Measurements from ENCODE around the gene UBE2O. TPM values are rescaled to one million over a fixed set of nuclear protein-coding genes. Genes with fewer than 3 reads are reported as not detected.

The UBE2O gene
- total RNA-seq, 1 donor from 2014 or later, result 19.3 TPM

GRCh38 chr17:76499267-76499667, 46.3 kb upstream of the UBE2O start:
- H3K27ac ChIP-seq, result peak overlapping the region; percentile 91
- peak overlapping the region; percentile 82 for H3K4me3 ChIP-seq
- no peaks in the 10 kb centered on the region for H3K9me3 ChIP-seq
- no peaks in the 10 kb centered on the region for H3K27me3 ChIP-seq
- DNase-seq (no peak), ATAC-seq (no peak)
- intact Hi-C loops (cut with DNase I), result no loop called here
- H3K36me3 ChIP-seq, result no peaks in the 10 kb centered on the region
- H3K4me1 ChIP-seq, result peaks cover 38% of the 10 kb centered on the region
- no peak for TF ChIP-seq CTCF (IDR thresholded peaks at IDR 0.05)

GRCh38 chr17:76498876-76499251, 45.9 kb upstream of the UBE2O start:
- no peaks in the 10 kb centered on the region for H3K36me3 ChIP-seq
- no peak for DNase-seq
- intact Hi-C loops (cut with DNase I), result no loop called here
- no peak for TF ChIP-seq CTCF (IDR thresholded peaks at IDR 0.05)
- H3K27me3 ChIP-seq, result no peaks in the 10 kb centered on the region
- H3K4me1 ChIP-seq, result peaks cover 43% of the 10 kb centered on the region
- H3K27ac ChIP-seq, result peak overlapping the region; percentile 91
- peak overlapping the region; percentile 82 for H3K4me3 ChIP-seq
- H3K9me3 ChIP-seq, result no peaks in the 10 kb centered on the region
- no peak for ATAC-seq

GRCh38 chr17:76497979-76498875, 45.3 kb upstream of the UBE2O start:
- Histone ChIP-seq H3K27me3 (no peaks in the 10 kb centered on the region), H3K9me3 (no peaks in the 10 kb centered on the region), H3K36me3 (no peaks in the 10 kb centered on the region), H3K4me1 (peaks cover 49% of the 10 kb centered on the region), H3K4me3 (peak overlapping the region; percentile 23), H3K27ac (peak overlapping the region; percentile 85)
- ATAC-seq (peak; percentile 50), DNase-seq (peak; percentile 86)
- intact Hi-C loops (cut with DNase I), result no loop called here
- TF ChIP-seq CTCF (IDR thresholded peaks at IDR 0.05), result no peak

GRCh38 chr17:76497699-76497978, 44.7 kb upstream of the UBE2O start:
- no peaks in the 10 kb centered on the region for H3K36me3 ChIP-seq
- DNase-seq (no peak), ATAC-seq (no peak)
- no peak for TF ChIP-seq CTCF (IDR thresholded peaks at IDR 0.05)
- H3K9me3 ChIP-seq, result no peaks in the 10 kb centered on the region
- peak overlapping the region; percentile 85 for H3K27ac ChIP-seq
- intact Hi-C loops (cut with DNase I), result no loop called here
- H3K27me3 ChIP-seq, result no peaks in the 10 kb centered on the region
- peaks cover 55% of the 10 kb centered on the region for H3K4me1 ChIP-seq
- H3K4me3 ChIP-seq, result peak overlapping the region; percentile 23

GRCh38 chr17:76496464-76496863, 43.5 kb upstream of the UBE2O start:
- Histone ChIP-seq H3K27ac (no peak overlapping the region), H3K4me1 (peaks cover 60% of the 10 kb centered on the region), H3K4me3 (no peak overlapping the region), H3K36me3 (no peaks in the 10 kb centered on the region), H3K27me3 (no peaks in the 10 kb centered on the region), H3K9me3 (no peaks in the 10 kb centered on the region)
- intact Hi-C loops (cut with DNase I), result no loop called here
- DNase-seq (no peak), ATAC-seq (no peak)
- no peak for TF ChIP-seq CTCF (IDR thresholded peaks at IDR 0.05)
